Right lobe of liver (tissue), 6 donors: Measurements from ENCODE around the gene SMIM36. TPM values are rescaled to one million over a fixed set of nuclear protein-coding genes. Genes with fewer than 3 reads are reported as not detected.

ENCODE experiments used
- ATAC-seq, 4 donors: fragments of 200-7000 bp; cut with Tn5 transposase; one replicate each; pipeline ENCODE4 v1.9.1; 2020; ENCODE audit warnings: mild to moderate bottlenecking in 4 of 4, moderate library complexity in 4 of 4
- DNase-seq, 3 donors: peaks; one replicate each; pipeline ENCODE4 v3.0.0-alpha.2; 2020
- H3K27ac ChIP-seq, 3 donors: fragments of 200-600 bp; one replicate each; pipeline ENCODE4 v1.8.0; 2022
- H3K27me3 ChIP-seq, 2 donors: fragments of 200-600 bp; one replicate each; pipeline ENCODE4 v1.8.0; 2022
- H3K36me3 ChIP-seq, 4 donors: fragments of 200-600 bp; sonication (generic) in 1 of 4; one replicate each; pipeline versions ENCODE4 v1.5.1 to v1.8.0; 2017 to 2022; ENCODE audit warnings: control low read depth in 1 of 4
- H3K4me1 ChIP-seq, 4 donors: fragments of 200-600 bp; sonication (generic) in 1 of 4; one replicate each; pipeline versions ENCODE4 v1.5.1 to v1.8.0; 2017 to 2022; ENCODE audit warnings: control low read depth in 1 of 4
- H3K4me3 ChIP-seq, 3 donors: fragments of 200-600 bp; one replicate each; pipeline ENCODE4 v1.8.0; 2022
- H3K9me3 ChIP-seq, 4 donors: fragments of 200-600 bp; sonication (generic) in 1 of 4; one replicate each; pipeline versions ENCODE4 v1.5.1 to v1.8.0; 2017 to 2022; ENCODE audit warnings: control low read depth in 1 of 4
- CTCF ChIP-seq, 4 donors: fragments of 200-600 bp in 3 of 4; fragments of 450-650 bp in 1 of 4; IDR thresholded peaks; one replicate each; pipeline versions ENCODE4 v1.5.1 to v1.8.0; 2016 to 2022; ENCODE audit warnings: antibody characterized with exemption in 4 of 4, mild to moderate bottlenecking in 2 of 4
- POLR2A ChIP-seq: fragments of 450-650 bp; IDR thresholded peaks from one replicate; pipeline ENCODE4 v1.6.1; 2017; ENCODE audit warnings: antibody characterized with exemption, mild to moderate bottlenecking
- WGBS: methylation state at CpG from one replicate; pipeline ENCODE4 v1.1.6; 2018; ENCODE audit warnings: low coverage, low lambda C conversion rate; ENCODE audit not compliant: insufficient coverage; ENCODE audit errors: missing lambda C conversion rate; 5-methylcytosine and 5-hydroxymethylcytosine counted together
- intact Hi-C, 2 donors: fragments of 100-400 bp; cut with DNase I; formaldehyde crosslinking; loops; one replicate each; pipeline versions ENCODE4 v1.11.2 to v1.14.1; 2022
- long read RNA-seq: library from polyadenylated mRNA; unstranded; transcript quantifications from one replicate; pipeline ENCODE4 v2.0.0, GENCODE V29; 2019
- total RNA-seq, 6 experiments: library from RNA; depleted of rRNA in 2 of 6; stranded (reverse); fragments of >200 nt in 2 of 6; fragmentation: NEBNext Ultra II Directional in 3 of 6; extraction: Animal tissue kit (Norgen Biotek cat#: 25700) in 3 of 6; gene quantifications; one replicate each; pipeline versions ENCODE4 v1.1.0 to v1.2.4, GENCODE V29; 2016 to 2023
- donor health status: DM: no; HTN: yes; CAD: no.
- donor health status: DM: no; HTN: no; CAD: no.
- donor health status: DM: no; HTN: no; CAD: no.
- donor health status: DM: no; HTN: yes; CAD: no.
- donor health status: DM: no; HTN: yes; CAD: no.

SMIM36 gene
- not detected for total RNA-seq
- long read RNA-seq: 0 reads

GRCh38 chr17:55510986-55511721 is at the start of gene SMIM36:
Gene SMIM36, minus strand, starts transcription at chr17:55511452.
- Histone ChIP-seq H3K9me3 (no peaks in the 10 kb centered on the region), H3K4me1 (no peaks in the 10 kb centered on the region), H3K27ac (no peak within 1 kb of the TSS), H3K27me3 (no peaks in the 10 kb centered on the region), H3K36me3 (no peaks in the 10 kb centered on the region), H3K4me3 (no peak within 1 kb of the TSS)
- intact Hi-C loops: no loop called here
- TF ChIP-seq POLR2A: no peak
- no peak for TF ChIP-seq CTCF (IDR thresholded peaks at IDR 0.05)
- 78% methylated on average over 7 of the region's 18 CpGs for WGBS
- no peak for ATAC-seq
- no peak for DNase-seq

GRCh38 chr17:55555772-55556171 is 44.5 kb upstream of the SMIM36 start:
- peak in 1 of 4 donors; percentile 16 for ATAC-seq
- no peaks in the 10 kb centered on the region for H3K27me3 ChIP-seq
- intact Hi-C loops: no loop called here
- H3K36me3 ChIP-seq: no peaks in the 10 kb centered on the region
- no peak for DNase-seq
- TF ChIP-seq CTCF (IDR thresholded peaks at IDR 0.05) (no peak), POLR2A (no peak)
- 100% methylated on average over 5 of the region's 8 CpGs for WGBS
- H3K4me1 ChIP-seq: no peaks in the 10 kb centered on the region
- H3K4me3 ChIP-seq: no peak overlapping the region
- no peaks in the 10 kb centered on the region for H3K9me3 ChIP-seq
- no peak overlapping the region for H3K27ac ChIP-seq

GRCh38 chr17:55549140-55549539 is 37.9 kb upstream of the SMIM36 start:
- Histone ChIP-seq H3K27me3 (no peaks in the 10 kb centered on the region), H3K4me1 (no peaks in the 10 kb centered on the region), H3K36me3 (no peaks in the 10 kb centered on the region), H3K27ac (no peak overlapping the region), H3K4me3 (no peak overlapping the region), H3K9me3 (no peaks in the 10 kb centered on the region)
- DNase-seq: no peak
- ATAC-seq: peak; percentile 48 to 77 (median 60)
- WGBS: 48% methylated on average over 2 of the region's 2 CpGs
- TF ChIP-seq POLR2A (no peak), CTCF (IDR thresholded peaks at IDR 0.05) (peak; percentile 20 to 49 (median 23))
- intact Hi-C loops: no loop called here

GRCh38 chr17:55546991-55547664 is 35.9 kb upstream of the SMIM36 start:
- ATAC-seq: peak in 1 of 4 donors; percentile 37
- intact Hi-C loops: no loop called here
- TF ChIP-seq POLR2A (no peak), CTCF (IDR thresholded peaks at IDR 0.05) (no peak)

More at GRCh38 chr17:55546991-55547664, 35.9 kb upstream of the SMIM36 start:
- Histone ChIP-seq H3K4me1 (no peaks in the 10 kb centered on the region), H3K36me3 (no peaks in the 10 kb centered on the region), H3K4me3 (no peak overlapping the region), H3K27me3 (no peaks in the 10 kb centered on the region), H3K9me3 (no peaks in the 10 kb centered on the region), H3K27ac (no peak overlapping the region)
- 100% methylated on average over 1 of the region's 1 CpG for WGBS
- DNase-seq: no peak
